Heart right ventricle (tissue), 16 donors: ENCODE data around the gene MYLK. TPM values are rescaled to one million over a fixed set of nuclear protein-coding genes. Genes with fewer than 3 reads are reported as not detected.
A peak's percentile ranks its signal among the peaks of the same experiment; 100 is the strongest.

Experiments
- ATAC-seq, 8 donors: fragments of 200-7000 bp; cut with Tn5 transposase; one replicate each; pipeline ENCODE4 v1.9.1; 2020; ENCODE audit warnings: mild to moderate bottlenecking in 8 of 8, moderate library complexity in 8 of 8, moderate number of reproducible peaks in 1 of 8
- DNase-seq, 2 donors: peaks; one replicate each; pipeline ENCODE4 v3.0.0-alpha.2; 2020
- H3K27ac ChIP-seq, 10 donors: fragments of 200-600 bp; sonication (generic) in 2 of 10; one replicate each; pipeline versions ENCODE4 v1.5.0 to v1.8.0; 2020 to 2022; ENCODE audit warnings: mild to moderate bottlenecking in 3 of 10
- H3K27me3 ChIP-seq, 7 donors: fragments of 200-600 bp; one replicate each; pipeline ENCODE4 v1.8.0; 2021 to 2022; ENCODE audit warnings: mild to moderate bottlenecking in 2 of 7
- H3K36me3 ChIP-seq, 9 donors: fragments of 200-600 bp; sonication (generic) in 1 of 9; one replicate each; pipeline versions ENCODE4 v1.5.0 to v1.8.0; 2020 to 2022; ENCODE audit warnings: mild to moderate bottlenecking in 2 of 9
- H3K4me1 ChIP-seq, 9 donors: fragments of 200-600 bp; sonication (generic) in 1 of 9; one replicate each; pipeline versions ENCODE4 v1.5.0 to v1.8.0; 2020 to 2022; ENCODE audit warnings: mild to moderate bottlenecking in 4 of 9
- H3K4me3 ChIP-seq, 10 donors: fragments of 200-600 bp; sonication (generic) in 2 of 10; one replicate each; pipeline versions ENCODE4 v1.5.0 to v1.8.0; 2020 to 2022; ENCODE audit warnings: mild to moderate bottlenecking in 7 of 10, moderate library complexity in 2 of 10
- H3K9me3 ChIP-seq, 11 donors: fragments of 200-600 bp in 10 of 11; sonication (generic) in 2 of 11; one replicate each; pipeline versions ENCODE4 v1.5.0 to v1.8.0; 2013 to 2022; ENCODE audit warnings: mild to moderate bottlenecking in 2 of 11, control low read depth in 1 of 11, moderate library complexity in 1 of 11
- WGBS, 2 donors: extraction: QIAGEN DNeasy Blood & Tissue Kit; methylation state at CpG; one replicate each; pipeline ENCODE4 v1.1.7; 2013; ENCODE audit warnings: inconsistent platforms in 1 of 2; 5-methylcytosine and 5-hydroxymethylcytosine counted together
- intact Hi-C, 10 donors: fragments of 100-400 bp; cut with DNase I; formaldehyde crosslinking; loops; one replicate each; pipeline versions ENCODE4 v1.11.1 to v1.14.2; 2022
- polyA plus RNA-seq, 2 donors: library from polyadenylated mRNA; stranded (reverse); fragments of 200-250 nt; gene quantifications; one replicate each; pipeline ENCODE4 v1.2.3, GENCODE V29; 2013
- total RNA-seq, 10 donors: library from RNA; stranded (reverse); fragmentation: NEBNext Ultra II Directional in 3 of 10; extraction: Animal tissue kit (Norgen Biotek cat#: 25700) in 3 of 10; gene quantifications; one replicate each; pipeline versions ENCODE4 v1.2.1 to v1.2.4, GENCODE V29; 2021 to 2023
- TF ChIP-seq, protein P1 (sequence below), 9 donors: fragments of 200-600 bp; sonication (generic) in 2 of 9; IDR thresholded peaks; one replicate each; pipeline versions ENCODE4 v1.5.0 to v1.8.0; 2021 to 2022; ENCODE audit warnings: antibody characterized with exemption in 9 of 9, mild to moderate bottlenecking in 5 of 9, moderate library complexity in 1 of 9
- donor health status: Arrhythmogenic right ventricular cardiomyopathy.
- donor health status: ischemic (EF 13 %, LVEDD 7.1; RV severe dilation, severe dysfunction).
- donor health status: healthy with polysubstance abuse.
- donor health status: DM: no; HTN: yes; CAD: no.
- donor health status: DM: no; HTN: no; CAD: no.
- donor health status: ischemic (EF 25% LVEDD 6.9; RV normal size, moderate dysfunction).
- donor health status: ischemic (EF 25% LVEDD 5.7; RV mildly dilated, moderate dysfunction).
- donor health status: healthy.
- donor health status: DM: yes; HTN: yes; CAD: no.
- donor health status: Ischemic cardiomyopathy.
- donor health status: ischemic (EF 35%, LVEDD 5.7; RV mildly dilated, moderate dysfunction).
- donor health status: nonischemic (EF 11% LVEDD 7.7; RV severe dilation, severe dysfunction).
- donor health status: DM: yes; HTN: yes; CAD: no.
- donor health status: PGD.
- donor health status: ischemic (EF 29% LVEDD 5.4; RV normal size, mild dysfunction).
- donor health status: nonischemic (EF 23%, LVEDD 6.1; RV moderate dilation, normal function).

MYLK gene
- total and polyA plus RNA-seq, 12 donors = 5.6 to 20.6 (median 11.6) TPM

GRCh38 chr3:123629747-123630047 is 254.4 kb downstream of the MYLK start:
- ATAC-seq (no peak), DNase-seq (no peak)
- intact Hi-C loops = no loop called here
- TF ChIP-seq, protein P1, sequence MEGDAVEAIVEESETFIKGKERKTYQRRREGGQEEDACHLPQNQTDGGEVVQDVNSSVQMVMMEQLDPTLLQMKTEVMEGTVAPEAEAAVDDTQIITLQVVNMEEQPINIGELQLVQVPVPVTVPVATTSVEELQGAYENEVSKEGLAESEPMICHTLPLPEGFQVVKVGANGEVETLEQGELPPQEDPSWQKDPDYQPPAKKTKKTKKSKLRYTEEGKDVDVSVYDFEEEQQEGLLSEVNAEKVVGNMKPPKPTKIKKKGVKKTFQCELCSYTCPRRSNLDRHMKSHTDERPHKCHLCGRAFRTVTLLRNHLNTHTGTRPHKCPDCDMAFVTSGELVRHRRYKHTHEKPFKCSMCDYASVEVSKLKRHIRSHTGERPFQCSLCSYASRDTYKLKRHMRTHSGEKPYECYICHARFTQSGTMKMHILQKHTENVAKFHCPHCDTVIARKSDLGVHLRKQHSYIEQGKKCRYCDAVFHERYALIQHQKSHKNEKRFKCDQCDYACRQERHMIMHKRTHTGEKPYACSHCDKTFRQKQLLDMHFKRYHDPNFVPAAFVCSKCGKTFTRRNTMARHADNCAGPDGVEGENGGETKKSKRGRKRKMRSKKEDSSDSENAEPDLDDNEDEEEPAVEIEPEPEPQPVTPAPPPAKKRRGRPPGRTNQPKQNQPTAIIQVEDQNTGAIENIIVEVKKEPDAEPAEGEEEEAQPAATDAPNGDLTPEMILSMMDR (IDR thresholded peaks at IDR 0.05) = no peak
- no peaks in the 10 kb centered on the region for H3K27me3 ChIP-seq
- no peaks in the 10 kb centered on the region for H3K9me3 ChIP-seq
- H3K4me1 ChIP-seq = peaks cover 0 to 12% (median 6%) of the 10 kb centered on the region in 9 donors
- H3K4me3 ChIP-seq = no peak overlapping the region
- WGBS, 2 donors = 93 to 94% methylated on average over 4 of the region's 4 CpGs
- H3K27ac ChIP-seq = no peak overlapping the region
- peaks cover 0 to 21% (median 0%) of the 10 kb centered on the region in 9 donors for H3K36me3 ChIP-seq

DNA sequence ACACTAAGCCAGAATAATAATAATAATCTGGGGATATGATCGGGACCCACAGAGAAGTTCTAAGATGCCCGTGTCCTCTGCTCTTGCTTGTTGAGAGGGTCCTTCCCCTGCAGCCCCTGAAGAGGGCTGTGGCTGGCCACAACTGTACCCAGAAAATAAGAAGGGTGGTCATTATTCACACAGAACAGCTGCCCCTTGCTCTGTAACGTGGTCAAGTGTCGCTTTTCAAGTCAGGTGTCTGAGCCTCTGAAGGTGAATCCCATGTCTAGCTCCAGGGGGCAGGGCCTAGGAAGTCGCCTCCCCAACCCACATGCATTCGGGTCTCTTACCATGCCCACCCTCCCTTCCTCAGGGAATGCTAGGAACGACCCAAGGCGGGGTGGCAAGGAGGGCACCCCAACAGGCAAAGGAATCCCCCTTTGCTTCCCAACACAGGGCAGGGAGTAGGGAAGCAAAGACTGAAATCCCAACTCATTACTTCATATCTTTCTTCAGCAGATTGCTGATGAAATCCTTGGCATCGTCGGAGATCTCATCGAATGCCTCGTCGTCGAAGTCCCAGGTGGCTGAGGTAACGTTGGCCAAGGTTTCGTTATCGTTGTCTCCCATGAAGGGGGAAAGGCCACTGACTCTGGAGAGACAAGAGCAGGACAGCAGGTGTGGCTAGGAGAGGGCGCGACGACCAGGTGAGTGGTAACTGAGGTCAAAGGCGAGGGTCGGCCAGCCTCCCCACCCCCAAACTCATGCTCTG is 255.0 kb downstream of the MYLK start:
- intact Hi-C loops = no loop called here
- TF ChIP-seq, protein P1 (IDR thresholded peaks at IDR 0.05) = no peak
- peaks cover 0 to 23% (median 0%) of the 10 kb centered on the region in 9 donors for H3K36me3 ChIP-seq
- H3K27me3 ChIP-seq = no peaks in the 10 kb centered on the region
- H3K4me3 ChIP-seq = no peak overlapping the region
- no peak for ATAC-seq
- H3K27ac ChIP-seq = no peak overlapping the region
- no peak for DNase-seq
- H3K4me1 ChIP-seq = peaks cover 0 to 12% (median 6%) of the 10 kb centered on the region in 9 donors
- 92 to 94% methylated on average over 22 of the region's 22 CpGs for WGBS, 2 donors
- H3K9me3 ChIP-seq = no peaks in the 10 kb centered on the region

DNA sequence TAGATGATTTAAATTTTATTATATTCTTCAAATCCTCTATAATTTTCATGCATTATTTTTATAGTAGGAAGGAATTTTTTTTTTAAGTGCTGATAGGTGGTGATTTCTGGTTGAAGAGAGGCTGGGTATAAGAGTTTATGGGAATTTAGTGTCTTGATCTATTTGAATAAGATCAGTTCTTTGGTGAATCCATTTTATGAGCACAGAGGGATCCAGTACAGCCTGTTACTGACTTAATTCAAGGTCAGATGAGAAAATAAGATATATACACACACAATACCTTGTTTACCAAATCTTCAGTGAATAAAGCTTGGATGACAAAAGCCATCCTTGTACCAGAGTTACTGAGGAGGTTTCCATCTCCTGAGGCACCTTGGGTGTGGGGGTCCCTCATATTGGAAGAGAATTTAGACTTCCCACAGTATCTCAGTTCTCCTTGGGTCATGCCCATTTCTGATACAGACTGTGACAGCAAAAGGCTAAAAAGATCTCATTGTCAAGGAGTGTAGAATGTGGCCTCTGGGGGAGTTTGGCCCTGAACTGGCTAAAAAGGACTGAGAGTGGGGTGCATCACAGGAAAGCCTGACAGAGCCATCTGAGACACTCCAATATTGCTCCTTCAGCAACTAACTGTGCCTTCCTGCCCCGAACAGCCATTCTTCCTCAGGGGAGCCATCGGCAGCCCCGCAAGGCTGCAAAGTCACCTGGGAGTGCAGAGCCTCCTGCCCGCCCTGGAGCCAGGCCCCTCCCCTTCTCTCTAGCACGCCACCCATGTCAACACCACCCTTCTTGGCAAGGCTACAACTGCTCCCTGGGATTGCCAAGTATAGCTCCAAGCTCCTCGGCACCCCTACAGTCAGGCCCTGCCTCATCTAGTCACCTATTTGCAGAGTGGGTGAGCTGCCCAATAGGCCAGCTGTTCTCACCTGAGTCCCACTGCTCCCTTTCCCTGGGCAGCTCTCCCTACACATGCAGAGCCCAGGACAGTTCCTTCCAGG is 256.2 kb downstream of the MYLK start:
- Histone ChIP-seq H3K27ac (no peak overlapping the region), H3K4me3 (no peak overlapping the region), H3K4me1 (peaks cover 0 to 12% (median 6%) of the 10 kb centered on the region in 9 donors), H3K9me3 (no peaks in the 10 kb centered on the region), H3K36me3 (peaks cover 0 to 23% (median 0%) of the 10 kb centered on the region in 9 donors), H3K27me3 (no peaks in the 10 kb centered on the region)
- TF ChIP-seq, protein P1 (IDR thresholded peaks at IDR 0.05) = no peak
- 53 to 68% methylated on average over 6 of the region's 6 CpGs for WGBS, 2 donors
- intact Hi-C loops = no loop called here
- peak; percentile 35 to 67 for DNase-seq
- ATAC-seq = peak; percentile 56 to 86 (median 78)

GRCh38 chr3:123626881-123627280 is 257.3 kb downstream of the MYLK start:
- Histone ChIP-seq H3K4me3 (no peak overlapping the region), H3K4me1 (peaks cover 0 to 5% (median 0%) of the 10 kb centered on the region in 9 donors), H3K9me3 (no peaks in the 10 kb centered on the region), H3K27ac (no peak overlapping the region), H3K27me3 (no peaks in the 10 kb centered on the region), H3K36me3 (peaks cover 0 to 23% (median 0%) of the 10 kb centered on the region in 9 donors)
- DNase-seq (no peak), ATAC-seq (no peak)
- 89 to 92% methylated on average over 7 of the region's 7 CpGs for WGBS, 2 donors
- TF ChIP-seq, protein P1 (IDR thresholded peaks at IDR 0.05) = no peak
- intact Hi-C loops = no loop called here
